BLaER1 treated with 17β-estradiol and CSF1 and Interleukin-3, amounts not matched to agents 10 nM and 100 nM (cell line): Measurements from ENCODE around the gene KRT73.

Source experiments
- H3K27ac ChIP-seq, 11 experiments: shearing (Covaris generic); formaldehyde crosslinking; 2 replicates each; pipeline ENCODE4 v1.8.1; 2022
- H3K27me3 ChIP-seq, 11 experiments: shearing (Covaris generic); formaldehyde crosslinking; 2 replicates each; pipeline ENCODE4 v1.8.1; 2022
- H3K36me3 ChIP-seq, 11 experiments: shearing (Covaris generic); formaldehyde crosslinking; 2 replicates each; pipeline ENCODE4 v1.8.1; 2022
- H3K4me1 ChIP-seq, 10 experiments: shearing (Covaris generic); formaldehyde crosslinking; 2 replicates each; pipeline ENCODE4 v1.8.1; 2022
- H3K4me2 ChIP-seq, 11 experiments: shearing (Covaris generic); formaldehyde crosslinking; 2 replicates each; pipeline ENCODE4 v1.8.1; 2022
- H3K4me3 ChIP-seq, 10 experiments: shearing (Covaris generic); formaldehyde crosslinking; 2 replicates each; pipeline ENCODE4 v1.8.1; 2022
- H3K9ac ChIP-seq, 11 experiments: shearing (Covaris generic); formaldehyde crosslinking; 2 replicates each; pipeline ENCODE4 v1.8.1; 2022
- H3K9me3 ChIP-seq, 11 experiments: shearing (Covaris generic); formaldehyde crosslinking; replicated peaks in 1 of 11; 2 replicates each; pipeline ENCODE4 v1.8.1; 2022
- H4K20me1 ChIP-seq, 11 experiments: shearing (Covaris generic); formaldehyde crosslinking; 2 replicates each; pipeline ENCODE4 v1.8.1; 2022
- Cebpa-rat ChIP-seq, 11 experiments: shearing (Covaris generic); IDR thresholded peaks; 2 replicates each; pipeline ENCODE4 v1.8.1; 2022

The KRT73 gene

DNA sequence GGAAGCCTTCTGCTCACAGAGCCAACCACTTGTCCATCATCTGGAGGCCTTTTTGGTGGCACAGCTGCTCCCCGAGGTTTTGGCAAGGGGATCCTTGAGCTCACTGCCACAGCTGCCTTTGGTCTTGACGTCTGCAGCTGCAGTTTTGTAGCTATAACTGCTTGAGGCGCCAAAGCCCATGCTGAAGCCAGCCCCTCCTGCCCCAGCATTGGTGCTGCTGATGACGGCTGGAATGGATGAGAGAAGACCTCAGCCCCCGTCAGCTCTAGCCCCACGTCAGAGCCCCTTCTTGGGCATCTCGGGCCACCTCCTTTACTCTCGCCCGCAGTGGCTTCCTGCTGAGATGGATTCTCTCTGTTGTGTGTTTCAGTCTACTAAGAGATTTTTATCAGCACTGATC is 32.4 kb downstream of the KRT73 start:
- Histone ChIP-seq H3K9ac (no peak overlapping the region), H4K20me1 (0 out of 22 replicates have a peak, but pooled peaks cover 0 to 7% (median 0%) of the 10 kb centered on the region in 11 experiments)

DNA sequence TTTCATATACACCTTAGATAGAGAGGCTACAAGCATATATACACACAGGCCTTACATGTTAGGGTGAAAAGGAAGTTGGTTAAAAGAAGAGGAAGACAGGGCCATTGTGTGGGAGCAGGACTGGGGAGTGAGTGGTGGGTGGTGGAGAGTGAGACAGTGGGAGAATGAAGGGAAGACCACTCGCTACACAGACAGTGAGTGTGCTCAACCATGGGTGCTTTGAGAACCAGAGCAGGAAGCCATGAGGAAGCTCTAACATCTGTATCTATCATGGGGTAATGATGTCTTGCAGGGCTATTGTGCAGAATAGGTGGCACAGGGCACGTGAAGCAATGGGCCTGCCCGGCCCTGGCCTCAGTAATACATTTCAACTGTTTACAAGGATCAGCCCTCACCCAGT is 33.3 kb downstream of the KRT73 start:
- Histone ChIP-seq H3K4me2 (peak overlapping the region in 1 of 11 experiments; percentile 9; a peak in 3 of 22 replicates), H3K9ac (no peak overlapping the region), H3K9me3 (no peaks in the 10 kb centered on the region)

More for the DNA sequence above, 32.4 kb downstream of the KRT73 start:
- no peak overlapping the region for H3K27ac ChIP-seq
- no peak for TF ChIP-seq Cebpa-rat (IDR thresholded peaks at IDR 0.05)
- H3K9me3 ChIP-seq, result no peaks in the 10 kb centered on the region
- no peaks in the 10 kb centered on the region for H3K27me3 ChIP-seq
- H3K4me2 ChIP-seq, result no peak overlapping the region
- no peaks in the 10 kb centered on the region for H3K36me3 ChIP-seq
- H3K4me1 ChIP-seq, result peaks cover 0 to 22% (median 2%) of the 10 kb centered on the region in 10 experiments; a peak in 7 of 20 replicates
- no peak overlapping the region for H3K4me3 ChIP-seq

DNA sequence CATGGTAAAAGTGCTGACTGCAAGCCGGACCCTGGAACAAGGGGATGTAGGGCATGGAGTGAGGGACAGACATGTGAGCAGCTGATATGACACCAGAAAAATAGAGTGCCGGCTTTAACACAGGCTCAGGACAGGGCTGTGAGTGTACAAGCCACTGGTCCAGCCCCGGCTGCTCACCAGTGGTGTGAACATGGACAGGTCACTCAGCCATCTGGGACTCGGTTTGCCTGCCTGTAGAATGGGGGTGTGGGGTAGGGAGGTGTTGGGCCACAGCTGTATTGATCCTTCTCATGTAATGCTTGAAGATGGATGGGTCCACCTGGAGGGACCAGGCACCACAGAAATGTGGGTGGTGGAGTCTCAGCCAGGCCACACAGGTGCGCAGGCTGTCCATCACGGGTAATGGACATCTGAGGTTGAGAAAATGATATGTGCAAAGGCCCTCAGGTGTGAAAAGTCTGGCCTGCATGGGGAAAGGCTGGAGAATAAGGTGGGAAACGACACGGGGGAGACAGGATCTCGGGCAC is 34.1 kb downstream of the KRT73 start:
- Histone ChIP-seq H3K9me3 (no peaks in the 10 kb centered on the region), H3K9ac (no peak overlapping the region; a peak in 1 of 22 replicates), H3K4me2 (no peak overlapping the region), H3K36me3 (no peaks in the 10 kb centered on the region), H4K20me1 (0 out of 22 replicates have a peak, but pooled peaks cover 0 to 8% (median 0%) of the 10 kb centered on the region in 11 experiments), H3K27ac (no peak overlapping the region), H3K27me3 (no peaks in the 10 kb centered on the region), H3K4me1 (peaks cover 8 to 29% (median 10%) of the 10 kb centered on the region in 10 experiments; a peak in 15 of 20 replicates), H3K4me3 (no peak overlapping the region)
- no peak for TF ChIP-seq Cebpa-rat (IDR thresholded peaks at IDR 0.05)

More for the DNA sequence above, 33.3 kb downstream of the KRT73 start:
- TF ChIP-seq Cebpa-rat (IDR thresholded peaks at IDR 0.05), result no peak
- no peaks in the 10 kb centered on the region for H3K27me3 ChIP-seq
- H3K4me1 ChIP-seq, result peaks cover 7 to 29% (median 9%) of the 10 kb centered on the region in 10 experiments; a peak in 15 of 20 replicates
- H4K20me1 ChIP-seq, result 0 out of 22 replicates have a peak, but pooled peaks cover 0 to 8% (median 0%) of the 10 kb centered on the region in 11 experiments
- no peaks in the 10 kb centered on the region for H3K36me3 ChIP-seq
- no peak overlapping the region for H3K4me3 ChIP-seq
- H3K27ac ChIP-seq, result no peak overlapping the region

DNA sequence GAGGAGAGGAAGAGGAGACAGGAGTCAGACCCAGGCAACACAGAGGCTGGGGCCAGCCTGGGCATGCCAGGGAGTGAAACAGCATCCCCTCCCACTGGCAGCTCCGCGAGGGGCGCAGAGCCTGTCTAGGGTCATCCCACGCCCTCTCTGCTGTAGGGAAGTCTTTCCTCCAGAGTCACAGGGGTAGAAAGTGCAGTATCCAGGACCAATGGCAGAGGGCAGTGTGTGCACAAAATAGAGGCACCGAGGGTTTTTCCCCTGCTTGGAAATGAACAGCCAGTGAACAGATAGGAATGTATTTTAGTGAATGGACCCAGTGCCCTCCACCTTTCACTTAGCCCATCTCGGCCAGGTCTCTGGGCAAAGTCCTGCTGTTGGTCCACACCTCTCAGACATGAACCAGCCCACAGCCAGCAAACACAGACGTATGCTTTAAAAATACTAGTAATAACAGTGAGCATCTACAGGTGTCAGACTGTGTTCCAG is 35.3 kb downstream of the KRT73 start:
- Histone ChIP-seq H3K9me3 (no peaks in the 10 kb centered on the region), H4K20me1 (0 out of 22 replicates have a peak, but pooled peaks cover 0 to 8% (median 0%) of the 10 kb centered on the region in 11 experiments), H3K27ac (no peak overlapping the region; a peak in 1 of 22 replicates), H3K27me3 (no peaks in the 10 kb centered on the region), H3K4me2 (no peak overlapping the region; a peak in 2 of 22 replicates), H3K4me1 (peaks cover 8 to 29% (median 10%) of the 10 kb centered on the region in 10 experiments; a peak in 15 of 20 replicates), H3K4me3 (no peak overlapping the region), H3K36me3 (no peaks in the 10 kb centered on the region), H3K9ac (no peak overlapping the region; a peak in 1 of 22 replicates)
- TF ChIP-seq Cebpa-rat (IDR thresholded peaks at IDR 0.05), result no peak

DNA sequence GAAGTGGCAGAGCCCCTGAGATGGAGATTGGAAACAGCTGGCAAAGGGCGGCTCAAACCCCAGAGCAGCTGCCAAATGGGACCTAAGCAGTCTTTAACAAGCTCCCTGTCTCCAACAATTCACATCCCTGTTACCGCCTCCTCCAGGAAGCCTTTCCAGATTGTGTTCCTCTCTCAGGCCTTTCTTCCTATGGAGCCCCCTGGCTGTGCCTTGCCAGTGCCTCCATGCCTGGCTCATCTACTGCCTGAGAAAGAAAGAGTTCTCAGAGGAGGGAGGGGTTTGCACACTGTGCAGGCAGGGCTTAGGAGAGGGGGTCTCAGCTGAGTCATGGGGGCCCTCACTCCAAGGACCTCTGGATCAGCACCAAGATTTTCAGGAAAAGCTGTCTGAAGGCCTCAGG is 35.9 kb downstream of the KRT73 start:
- H3K27me3 ChIP-seq, result no peaks in the 10 kb centered on the region
- H3K4me1 ChIP-seq, result peaks cover 8 to 29% (median 10%) of the 10 kb centered on the region in 10 experiments; a peak in 15 of 20 replicates
- 0 out of 22 replicates have a peak, but pooled peaks cover 0 to 8% (median 0%) of the 10 kb centered on the region in 11 experiments for H4K20me1 ChIP-seq
- H3K36me3 ChIP-seq, result no peaks in the 10 kb centered on the region
- no peak overlapping the region; a peak in 1 of 22 replicates for H3K9ac ChIP-seq
- TF ChIP-seq Cebpa-rat (IDR thresholded peaks at IDR 0.05), result no peak
- H3K27ac ChIP-seq, result no peak overlapping the region; a peak in 1 of 22 replicates
- H3K9me3 ChIP-seq, result no peaks in the 10 kb centered on the region
- H3K4me2 ChIP-seq, result no peak overlapping the region; a peak in 2 of 22 replicates
- H3K4me3 ChIP-seq, result no peak overlapping the region

DNA sequence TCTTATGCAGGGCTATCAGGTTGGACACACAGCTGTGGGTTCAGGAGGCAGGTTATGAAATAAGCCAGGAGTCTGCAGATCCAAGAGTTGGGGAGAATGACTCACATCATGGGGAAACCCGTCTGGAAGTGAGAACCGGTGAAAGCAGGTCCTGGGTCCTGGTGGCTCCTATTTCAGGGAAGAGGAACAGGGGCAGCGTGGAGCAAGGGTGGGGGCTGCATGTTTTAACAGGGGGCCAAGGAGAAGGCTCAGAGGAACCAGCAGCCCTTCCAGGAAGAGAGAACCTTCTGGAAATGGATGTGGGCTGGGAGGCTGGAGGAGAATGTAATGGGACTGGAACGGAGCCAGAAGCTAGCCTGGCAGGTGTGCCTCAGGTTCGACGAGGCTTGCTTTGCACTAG is 36.9 kb downstream of the KRT73 start:
- H3K4me1 ChIP-seq, result peaks cover 8 to 29% (median 10%) of the 10 kb centered on the region in 10 experiments; a peak in 15 of 20 replicates
- H3K4me3 ChIP-seq, result no peak overlapping the region
- H3K27me3 ChIP-seq, result no peaks in the 10 kb centered on the region
- TF ChIP-seq Cebpa-rat (IDR thresholded peaks at IDR 0.05), result no peak
- no peak overlapping the region for H3K27ac ChIP-seq
- H3K4me2 ChIP-seq, result no peak overlapping the region; a peak in 1 of 22 replicates
- H4K20me1 ChIP-seq, result 0 out of 22 replicates have a peak, but pooled peaks cover 0 to 8% (median 0%) of the 10 kb centered on the region in 11 experiments
- no peak overlapping the region for H3K9ac ChIP-seq
- no peaks in the 10 kb centered on the region for H3K36me3 ChIP-seq
- H3K9me3 ChIP-seq, result no peaks in the 10 kb centered on the region

DNA sequence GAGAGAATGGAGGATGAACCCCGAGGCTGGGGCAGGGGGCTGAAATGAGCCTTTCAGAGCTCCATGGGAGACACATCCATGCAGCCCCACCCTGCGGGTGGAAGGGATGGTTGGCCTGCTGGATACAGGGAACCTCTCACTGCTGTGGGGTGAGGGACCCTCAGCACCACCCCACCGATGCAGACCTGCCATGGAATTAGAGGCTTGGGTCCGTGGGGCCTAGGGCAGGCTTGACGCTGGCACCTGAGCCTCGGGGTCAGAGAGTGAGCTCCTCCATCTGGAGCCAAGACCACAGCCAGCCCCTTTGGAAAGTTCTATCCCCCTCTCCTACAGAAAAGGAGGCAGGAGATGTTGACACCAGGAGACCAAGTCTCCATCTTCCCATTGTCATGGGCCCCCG is 37.3 kb downstream of the KRT73 start:
- Histone ChIP-seq H3K27me3 (no peaks in the 10 kb centered on the region), H4K20me1 (0 out of 22 replicates have a peak, but pooled peaks cover 0 to 8% (median 0%) of the 10 kb centered on the region in 11 experiments), H3K9ac (no peak overlapping the region), H3K4me2 (peak overlapping the region in 1 of 11 experiments; percentile 5; a peak in 1 of 22 replicates), H3K4me3 (no peak overlapping the region), H3K9me3 (no peaks in the 10 kb centered on the region), H3K4me1 (peaks cover 8 to 29% (median 10%) of the 10 kb centered on the region in 10 experiments; a peak in 15 of 20 replicates), H3K36me3 (no peaks in the 10 kb centered on the region), H3K27ac (no peak overlapping the region)
- TF ChIP-seq Cebpa-rat (IDR thresholded peaks at IDR 0.05), result no peak

DNA sequence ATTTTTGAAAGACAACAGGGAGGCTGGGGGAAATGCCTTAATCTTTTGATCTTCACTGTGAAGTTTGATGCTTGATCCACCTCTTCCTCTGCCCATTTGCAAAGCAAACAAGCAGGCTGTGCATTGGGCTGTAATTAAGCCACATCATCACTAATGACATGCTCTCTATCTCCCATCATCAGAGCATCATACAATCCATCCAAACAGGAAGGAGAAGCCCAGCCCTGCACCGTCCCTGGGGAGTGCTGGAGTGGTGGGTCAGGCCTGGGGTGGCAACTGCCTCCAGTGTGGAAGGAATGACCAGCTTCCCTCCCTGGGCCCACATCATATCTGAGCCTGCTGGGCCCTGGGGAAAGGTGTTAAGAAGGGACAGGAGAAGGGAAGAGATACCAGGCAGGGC is 37.9 kb downstream of the KRT73 start:
- TF ChIP-seq Cebpa-rat (IDR thresholded peaks at IDR 0.05), result no peak
- no peak overlapping the region for H3K9ac ChIP-seq
- no peaks in the 10 kb centered on the region for H3K9me3 ChIP-seq
- no peak overlapping the region for H3K27ac ChIP-seq
- 0 out of 22 replicates have a peak, but pooled peaks cover 0 to 8% (median 0%) of the 10 kb centered on the region in 11 experiments for H4K20me1 ChIP-seq
- H3K36me3 ChIP-seq, result no peaks in the 10 kb centered on the region
- H3K4me3 ChIP-seq, result no peak overlapping the region
- H3K4me1 ChIP-seq, result peaks cover 8 to 28% (median 12%) of the 10 kb centered on the region in 10 experiments; a peak in 19 of 20 replicates
- H3K4me2 ChIP-seq, result peak overlapping the region in 3 of 11 experiments; percentile 5 to 30 (median 12); a peak in 5 of 22 replicates
- H3K27me3 ChIP-seq, result no peaks in the 10 kb centered on the region
